Heart right ventricle (tissue), 16 donors: ENCODE measurements around the gene TM4SF1. TPM values are rescaled to one million over a fixed set of nuclear protein-coding genes. Genes with fewer than 3 reads are reported as not detected.

Experiments
- ATAC-seq, 8 donors: fragments of 200-7000 bp; cut with Tn5 transposase; one replicate each; pipeline ENCODE4 v1.9.1; 2020; ENCODE audit warnings: mild to moderate bottlenecking in 8 of 8, moderate library complexity in 8 of 8, moderate number of reproducible peaks in 1 of 8
- DNase-seq, 2 donors: peaks; one replicate each; pipeline ENCODE4 v3.0.0-alpha.2; 2020
- H3K27ac ChIP-seq, 10 donors: fragments of 200-600 bp; sonication (generic) in 2 of 10; one replicate each; pipeline versions ENCODE4 v1.5.0 to v1.8.0; 2020 to 2022; ENCODE audit warnings: mild to moderate bottlenecking in 3 of 10
- H3K27me3 ChIP-seq, 7 donors: fragments of 200-600 bp; one replicate each; pipeline ENCODE4 v1.8.0; 2021 to 2022; ENCODE audit warnings: mild to moderate bottlenecking in 2 of 7
- H3K36me3 ChIP-seq, 9 donors: fragments of 200-600 bp; sonication (generic) in 1 of 9; one replicate each; pipeline versions ENCODE4 v1.5.0 to v1.8.0; 2020 to 2022; ENCODE audit warnings: mild to moderate bottlenecking in 2 of 9
- H3K4me1 ChIP-seq, 9 donors: fragments of 200-600 bp; sonication (generic) in 1 of 9; one replicate each; pipeline versions ENCODE4 v1.5.0 to v1.8.0; 2020 to 2022; ENCODE audit warnings: mild to moderate bottlenecking in 4 of 9
- H3K4me3 ChIP-seq, 10 donors: fragments of 200-600 bp; sonication (generic) in 2 of 10; one replicate each; pipeline versions ENCODE4 v1.5.0 to v1.8.0; 2020 to 2022; ENCODE audit warnings: mild to moderate bottlenecking in 7 of 10, moderate library complexity in 2 of 10
- H3K9me3 ChIP-seq, 11 donors: fragments of 200-600 bp in 10 of 11; sonication (generic) in 2 of 11; one replicate each; pipeline versions ENCODE4 v1.5.0 to v1.8.0; 2013 to 2022; ENCODE audit warnings: mild to moderate bottlenecking in 2 of 11, control low read depth in 1 of 11, moderate library complexity in 1 of 11
- CTCF ChIP-seq, 9 donors: fragments of 200-600 bp; sonication (generic) in 2 of 9; IDR thresholded peaks; one replicate each; pipeline versions ENCODE4 v1.5.0 to v1.8.0; 2021 to 2022; ENCODE audit warnings: antibody characterized with exemption in 9 of 9, mild to moderate bottlenecking in 5 of 9, moderate library complexity in 1 of 9
- WGBS, 2 donors: extraction: QIAGEN DNeasy Blood & Tissue Kit; methylation state at CpG; one replicate each; pipeline ENCODE4 v1.1.7; 2013; ENCODE audit warnings: inconsistent platforms in 1 of 2; 5-methylcytosine and 5-hydroxymethylcytosine counted together
- intact Hi-C, 10 donors: fragments of 100-400 bp; cut with DNase I; formaldehyde crosslinking; loops; one replicate each; pipeline versions ENCODE4 v1.11.1 to v1.14.2; 2022
- polyA plus RNA-seq, 2 donors: library from polyadenylated mRNA; stranded (reverse); fragments of 200-250 nt; gene quantifications; one replicate each; pipeline ENCODE4 v1.2.3, GENCODE V29; 2013
- total RNA-seq, 10 donors: library from RNA; stranded (reverse); fragmentation: NEBNext Ultra II Directional in 3 of 10; extraction: Animal tissue kit (Norgen Biotek cat#: 25700) in 3 of 10; gene quantifications; one replicate each; pipeline versions ENCODE4 v1.2.1 to v1.2.4, GENCODE V29; 2021 to 2023
- donor health status: Arrhythmogenic right ventricular cardiomyopathy.
- donor health status: ischemic (EF 13 %, LVEDD 7.1; RV severe dilation, severe dysfunction).
- donor health status: healthy with polysubstance abuse.
- donor health status: DM: no; HTN: yes; CAD: no.
- donor health status: DM: no; HTN: no; CAD: no.
- donor health status: ischemic (EF 25% LVEDD 6.9; RV normal size, moderate dysfunction).
- donor health status: ischemic (EF 25% LVEDD 5.7; RV mildly dilated, moderate dysfunction).
- donor health status: healthy.
- donor health status: DM: yes; HTN: yes; CAD: no.
- donor health status: Ischemic cardiomyopathy.
- donor health status: ischemic (EF 35%, LVEDD 5.7; RV mildly dilated, moderate dysfunction).
- donor health status: nonischemic (EF 11% LVEDD 7.7; RV severe dilation, severe dysfunction).
- donor health status: DM: yes; HTN: yes; CAD: no.
- donor health status: PGD.
- donor health status: ischemic (EF 29% LVEDD 5.4; RV normal size, mild dysfunction).
- donor health status: nonischemic (EF 23%, LVEDD 6.1; RV moderate dilation, normal function).

Gene TM4SF1
- total and polyA plus RNA-seq, 12 donors = 63.6 to 142 (median 104) TPM

- Histone ChIP-seq H3K4me1 (peaks cover 0 to 21% (median 0%) of the 10 kb centered on the region in 9 donors), H3K27ac (peak overlapping the region in 4 of 10 donors; percentile 13 to 42 (median 34)), H3K27me3 (no peaks in the 10 kb centered on the region), H3K36me3 (no peaks in the 10 kb centered on the region), H3K4me3 (no peak overlapping the region), H3K9me3 (no peaks in the 10 kb centered on the region)
- TF ChIP-seq CTCF (IDR thresholded peaks at IDR 0.05) = peak; percentile 32 to 81 (median 66)
- DNase-seq (peak; percentile 48 to 57), ATAC-seq (peak; percentile 65 to 86 (median 82))
- WGBS, 2 donors = 38 to 42% methylated on average over 7 of the region's 7 CpGs
- intact Hi-C loops = loop anchor here in 7 of 10 donors (1.0 to 5.0 kb wide), 6 partner anchors 35 to 130 kb away; no protein-coding TSS in a partner anchor
These were observed 24.9 kb downstream of the TM4SF1 start for GRCh38 chr3:149352556-149352955.

- DNase-seq = no peak
- intact Hi-C loops = loop anchor here in 1 of 10 donors (5.0 kb wide), 1 partner anchor 43 kb away; no protein-coding TSS in a partner anchor
These were observed 33.5 kb downstream of the TM4SF1 start for GRCh38 chr3:149343951-149344350.

GRCh38 chr3:149342413-149343380 lies 34.8 kb downstream of the TM4SF1 start:
- TF ChIP-seq CTCF (IDR thresholded peaks at IDR 0.05) = no peak
- Histone ChIP-seq H3K36me3 (no peaks in the 10 kb centered on the region), H3K4me3 (no peak overlapping the region), H3K27me3 (no peaks in the 10 kb centered on the region), H3K4me1 (peaks cover 8 to 45% (median 25%) of the 10 kb centered on the region in 9 donors), H3K27ac (peak overlapping the region in 2 of 10 donors; percentile 94 to 97), H3K9me3 (no peaks in the 10 kb centered on the region)
- intact Hi-C loops = loop anchor here in 1 of 10 donors (5.0 kb wide), 1 partner anchor 45 kb away; no protein-coding TSS in a partner anchor
- WGBS, 2 donors = 86 to 87% methylated on average over 4 of the region's 4 CpGs
- ATAC-seq = no peak
- no peak for DNase-seq

More at GRCh38 chr3:149343951-149344350, 33.5 kb downstream of the TM4SF1 start:
- H3K36me3 ChIP-seq = no peaks in the 10 kb centered on the region
- no peak overlapping the region for H3K27ac ChIP-seq
- no peaks in the 10 kb centered on the region for H3K27me3 ChIP-seq
- H3K4me3 ChIP-seq = no peak overlapping the region
- 91 to 92% methylated on average over 4 of the region's 4 CpGs for WGBS, 2 donors
- no peaks in the 10 kb centered on the region for H3K9me3 ChIP-seq
- no peak for ATAC-seq
- peaks cover 8 to 41% (median 24%) of the 10 kb centered on the region in 9 donors for H3K4me1 ChIP-seq
- TF ChIP-seq CTCF (IDR thresholded peaks at IDR 0.05) = peak in 1 of 9 donors; percentile 10

GRCh38 chr3:149340310-149340933 lies 37.0 kb downstream of the TM4SF1 start:
- peak overlapping the region in 4 of 10 donors; percentile 0 to 29 (median 12) for H3K4me3 ChIP-seq
- TF ChIP-seq CTCF (IDR thresholded peaks at IDR 0.05) = no peak
- 25 to 30% methylated on average over 1 of the region's 1 CpG for WGBS, 2 donors
- no peak for DNase-seq
- H3K27ac ChIP-seq = peak overlapping the region; percentile 77 to 97 (median 85)
- H3K36me3 ChIP-seq = no peaks in the 10 kb centered on the region
- H3K4me1 ChIP-seq = peaks cover 8 to 63% (median 34%) of the 10 kb centered on the region in 9 donors
- intact Hi-C loops = loop anchor here in 2 of 10 donors (2.0 to 5.0 kb wide), 2 partner anchors 32 to 47 kb away; no protein-coding TSS in a partner anchor
- no peaks in the 10 kb centered on the region for H3K27me3 ChIP-seq
- no peaks in the 10 kb centered on the region for H3K9me3 ChIP-seq
- peak in 7 of 8 donors; percentile 44 to 72 (median 56) for ATAC-seq
